WTC11 (cell line): ENCODE results near the gene RALY. TPM values are rescaled to one million over a fixed set of nuclear protein-coding genes. Genes with fewer than 3 reads are reported as not detected.

ENCODE experiments used
- ATAC-seq: fragments of 200-7000 bp; cut with Tn5 transposase; 2 replicates; pipeline ENCODE4 v1.10.0; 2021; ENCODE audit warnings: mild to moderate bottlenecking, moderate library complexity
- CTCF ChIA-PET: fragments of 300-600 bp; sonication (Branson Sonifier 250); formaldehyde crosslinking; loops from one replicate; lab custom pipeline; 2021; ENCODE audit warnings: antibody characterized with exemption; lab: Charles Lee
- POLR2A ChIA-PET: fragments of 350-600 bp; sonication (Branson Sonifier 250); formaldehyde crosslinking; loops from one replicate; lab custom pipeline; 2021; ENCODE audit warnings: antibody characterized with exemption; lab: Charles Lee
- DNase-seq: peaks from one replicate; pipeline ENCODE4 v3.0.0; 2021; ENCODE audit warnings: low spot score
- H3K27ac Mint-ChIP-seq: 2 replicates; pipeline ENCODE4 v1.8.0; 2021; ENCODE audit warnings: mixed read lengths
- H3K27me3 Mint-ChIP-seq: 2 replicates; pipeline ENCODE4 v1.8.0; 2021; ENCODE audit warnings: low read depth, mild to moderate bottlenecking, moderate library complexity, mixed read lengths
- H3K36me3 Mint-ChIP-seq: 2 replicates; pipeline ENCODE4 v1.8.0; 2021; ENCODE audit warnings: mixed read lengths
- H3K4me1 Mint-ChIP-seq: 2 replicates; pipeline ENCODE4 v1.8.0; 2022; ENCODE audit warnings: mixed read lengths
- H3K4me3 Mint-ChIP-seq: 2 replicates; pipeline ENCODE4 v1.8.0; 2021; ENCODE audit warnings: mild to moderate bottlenecking, moderate library complexity, mixed read lengths
- H3K9me3 Mint-ChIP-seq: 2 replicates; pipeline ENCODE4 v1.8.0; 2021; ENCODE audit warnings: mixed read lengths
- ATF2 ChIP-seq: sonication (generic); formaldehyde crosslinking; IDR thresholded peaks from 2 replicates; pipeline ENCODE4 v1.8.1; 2022; ENCODE audit warnings: low read depth, missing genetic modification reagents, borderline replicate concordance
- CBFB ChIP-seq: sonication (generic); formaldehyde crosslinking; IDR thresholded peaks from 2 replicates; pipeline ENCODE4 v1.8.1; 2022; ENCODE audit warnings: mild to moderate bottlenecking, low read depth, missing genetic modification reagents
- EMX1 ChIP-seq: fragments of 250-450 bp; sonication (Bioruptor Pico); IDR thresholded peaks from 2 replicates; pipeline ENCODE4 v1.8.0; 2021; ENCODE audit warnings: mild to moderate bottlenecking
- FOXK1 ChIP-seq: sonication (generic); formaldehyde crosslinking; IDR thresholded peaks from 2 replicates; pipeline ENCODE4 v1.8.0; 2022; ENCODE audit warnings: mild to moderate bottlenecking, moderate library complexity, missing genetic modification reagents
- FOXP1 ChIP-seq: sonication (generic); formaldehyde crosslinking; IDR thresholded peaks from 2 replicates; pipeline ENCODE4 v1.8.0; 2022; ENCODE audit warnings: missing genetic modification reagents, mild to moderate bottlenecking, moderate library complexity, borderline replicate concordance
- GTF2I ChIP-seq: fragments of 250-450 bp; sonication (Bioruptor Pico); conservative IDR thresholded peaks from 2 replicates; pipeline ENCODE4 v1.4.0; 2021; ENCODE audit warnings: mild to moderate bottlenecking
- IRF2 ChIP-seq: sonication (generic); formaldehyde crosslinking; IDR thresholded peaks from 2 replicates; pipeline ENCODE4 v1.8.0; 2022; ENCODE audit warnings: low read depth, missing genetic modification reagents, borderline replicate concordance
- JAZF1 ChIP-seq: fragments of 250-450 bp; sonication (Bioruptor Pico); IDR thresholded peaks from 2 replicates; pipeline ENCODE4 v1.9.0; 2021; ENCODE audit warnings: moderate library complexity, mild to moderate bottlenecking, inconsistent platforms
- MXD4 ChIP-seq: fragments of 250-450 bp; sonication (Bioruptor Pico); IDR thresholded peaks from 2 replicates; pipeline ENCODE4 v1.8.0; 2021; ENCODE audit warnings: mild to moderate bottlenecking, moderate library complexity, borderline replicate concordance
- MYBL2 ChIP-seq: sonication (generic); formaldehyde crosslinking; IDR thresholded peaks from 2 replicates; pipeline ENCODE4 v1.8.1; 2023; ENCODE audit warnings: mild to moderate bottlenecking, moderate library complexity, missing genetic modification reagents
- NR3C1 ChIP-seq: sonication (generic); formaldehyde crosslinking; conservative IDR thresholded peaks from 2 replicates; pipeline ENCODE4 v1.8.1; 2023; ENCODE audit warnings: low read depth, mild to moderate bottlenecking, missing genetic modification reagents
- RORB ChIP-seq: fragments of 250-450 bp; sonication (Bioruptor Pico); IDR thresholded peaks from 2 replicates; pipeline ENCODE4 v1.9.0; 2021; ENCODE audit warnings: mild to moderate bottlenecking
- TP53 ChIP-seq: sonication (generic); formaldehyde crosslinking; IDR thresholded peaks from 2 replicates; pipeline ENCODE4 v1.8.1; 2023; ENCODE audit warnings: mild to moderate bottlenecking, missing genetic modification reagents
- ZNF138 ChIP-seq: sonication (generic); formaldehyde crosslinking; conservative IDR thresholded peaks from 2 replicates; pipeline ENCODE4 v1.8.1; 2022; ENCODE audit warnings: mild to moderate bottlenecking, moderate library complexity, missing genetic modification reagents
- ZNF396 ChIP-seq: fragments of 250-450 bp; sonication (Bioruptor Pico); IDR thresholded peaks from 2 replicates; pipeline ENCODE4 v1.8.0; 2021; ENCODE audit warnings: mild to moderate bottlenecking, moderate library complexity, borderline replicate concordance
- total RNA-seq: library from RNA; stranded (reverse); gene quantifications from 3 replicates; pipeline ENCODE4 v1.2.3, GENCODE V29; 2021
- TF ChIP-seq, protein P1 (sequence below): sonication (generic); formaldehyde crosslinking; IDR thresholded peaks from 2 replicates; pipeline ENCODE4 v1.8.1; 2023; ENCODE audit warnings: mild to moderate bottlenecking, missing genetic modification reagents, moderate library complexity
- TF ChIP-seq, protein P2 (sequence below): fragments of 250-450 bp; sonication (Bioruptor Pico); IDR thresholded peaks from 2 replicates; pipeline ENCODE4 v2.1.2; 2022; ENCODE audit warnings: mild to moderate bottlenecking, moderate library complexity
- TF ChIP-seq, protein P3 (sequence below): fragments of 250-450 bp; sonication (Bioruptor Pico); IDR thresholded peaks from 2 replicates; pipeline ENCODE4 v1.9.0; 2021; ENCODE audit warnings: mild to moderate bottlenecking, borderline replicate concordance
- TF ChIP-seq, protein P4 (sequence below): fragments of 250-450 bp; sonication (Bioruptor Pico); IDR thresholded peaks from 2 replicates; pipeline ENCODE4 v1.9.0; 2021; ENCODE audit warnings: moderate library complexity, mild to moderate bottlenecking, inconsistent platforms, borderline replicate concordance

RALY gene
- total RNA-seq, 1 experiment from 2014 or later, result 164 TPM

DNA sequence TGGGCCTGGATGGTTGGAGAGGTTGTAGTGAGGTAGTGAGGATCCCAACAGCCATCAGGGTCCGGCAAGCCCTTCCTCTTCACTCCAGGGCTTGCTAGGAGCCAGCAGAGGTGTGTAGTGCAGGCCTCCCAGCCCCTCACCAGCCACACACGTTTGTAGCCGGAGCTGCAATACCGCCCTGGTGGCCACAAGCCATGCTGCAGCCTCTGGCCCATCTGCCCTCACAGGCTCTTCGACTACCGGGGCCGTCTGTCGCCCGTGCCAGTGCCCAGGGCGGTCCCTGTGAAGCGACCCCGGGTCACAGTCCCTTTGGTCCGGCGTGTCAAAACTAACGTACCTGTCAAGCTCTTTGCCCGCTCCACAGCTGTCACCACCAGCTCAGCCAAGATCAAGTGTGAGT is 81.9 kb downstream of the RALY start:
- CTCF ChIA-PET, result interaction anchor here (0.5 to 2.5 kb wide), 4 partner anchors 31 to 267 kb away, joined by 3 to 9 read pairs (median 4); no protein-coding TSS in a partner anchor
- H3K27ac Mint-ChIP-seq, result no peak overlapping the region
- ATAC-seq, result peak; percentile 87
- DNase-seq, result peak; percentile 47
- peaks cover 11% of the 10 kb centered on the region; the same call in 1 of the 2 replicates for H3K36me3 Mint-ChIP-seq
- H3K9me3 Mint-ChIP-seq, result no peaks in the 10 kb centered on the region
- H3K27me3 Mint-ChIP-seq, result no peaks in the 10 kb centered on the region
- TF ChIP-seq ZNF138 (CRISPR knock-in tag) (no peak), ZNF396 (no peak), ATF2 (CRISPR knock-in tag) (no peak), NR3C1 (CRISPR knock-in tag) (no peak)
- TF ChIP-seq, protein P1, sequence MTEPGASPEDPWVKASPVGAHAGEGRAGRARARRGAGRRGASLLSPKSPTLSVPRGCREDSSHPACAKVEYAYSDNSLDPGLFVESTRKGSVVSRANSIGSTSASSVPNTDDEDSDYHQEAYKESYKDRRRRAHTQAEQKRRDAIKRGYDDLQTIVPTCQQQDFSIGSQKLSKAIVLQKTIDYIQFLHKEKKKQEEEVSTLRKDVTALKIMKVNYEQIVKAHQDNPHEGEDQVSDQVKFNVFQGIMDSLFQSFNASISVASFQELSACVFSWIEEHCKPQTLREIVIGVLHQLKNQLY, result no peak
- peaks cover 6% of the 10 kb centered on the region for H3K4me1 Mint-ChIP-seq
- H3K4me3 Mint-ChIP-seq, result no peak overlapping the region
- POLR2A ChIA-PET, result no interaction called here

DNA sequence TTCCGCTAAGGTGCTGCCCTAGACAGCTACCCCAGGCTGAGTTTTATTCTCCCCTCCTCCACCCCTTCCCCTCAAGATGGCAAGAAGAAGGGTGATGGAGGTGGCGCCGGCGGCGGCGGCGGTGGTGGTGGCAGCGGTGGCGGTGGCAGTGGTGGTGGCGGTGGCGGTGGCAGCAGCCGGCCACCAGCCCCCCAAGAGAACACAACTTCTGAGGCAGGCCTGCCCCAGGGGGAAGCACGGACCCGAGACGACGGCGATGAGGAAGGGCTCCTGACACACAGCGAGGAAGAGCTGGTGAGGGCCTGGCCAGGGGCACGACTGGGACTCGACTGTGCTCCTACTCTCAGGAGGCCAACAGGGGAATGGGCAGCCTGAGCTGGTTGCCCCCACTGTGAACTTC is 83.2 kb downstream of the RALY start:
- TF ChIP-seq RORB (CRISPR knock-in tag) (no peak), MXD4 (CRISPR knock-in tag) (no peak), GTF2I (CRISPR knock-in tag) (no peak), EMX1 (no peak), TP53 (CRISPR knock-in tag) (no peak), FOXP1 (CRISPR knock-in tag) (no peak), CBFB (CRISPR knock-in tag) (no peak), FOXK1 (no peak), JAZF1 (CRISPR knock-in tag) (no peak), MYBL2 (CRISPR knock-in tag) (no peak), IRF2 (CRISPR knock-in tag) (no peak)
- TF ChIP-seq, protein P2, sequence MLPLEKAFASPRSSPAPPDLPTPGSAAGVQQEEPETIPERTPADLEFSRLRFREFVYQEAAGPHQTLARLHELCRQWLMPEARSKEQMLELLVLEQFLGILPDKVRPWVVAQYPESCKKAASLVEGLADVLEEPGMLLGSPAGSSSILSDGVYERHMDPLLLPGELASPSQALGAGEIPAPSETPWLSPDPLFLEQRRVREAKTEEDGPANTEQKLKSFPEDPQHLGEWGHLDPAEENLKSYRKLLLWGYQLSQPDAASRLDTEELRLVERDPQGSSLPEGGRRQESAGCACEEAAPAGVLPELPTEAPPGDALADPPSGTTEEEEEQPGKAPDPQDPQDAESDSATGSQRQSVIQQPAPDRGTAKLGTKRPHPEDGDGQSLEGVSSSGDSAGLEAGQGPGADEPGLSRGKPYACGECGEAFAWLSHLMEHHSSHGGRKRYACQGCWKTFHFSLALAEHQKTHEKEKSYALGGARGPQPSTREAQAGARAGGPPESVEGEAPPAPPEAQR, result no peak
- TF ChIP-seq, protein P3, sequence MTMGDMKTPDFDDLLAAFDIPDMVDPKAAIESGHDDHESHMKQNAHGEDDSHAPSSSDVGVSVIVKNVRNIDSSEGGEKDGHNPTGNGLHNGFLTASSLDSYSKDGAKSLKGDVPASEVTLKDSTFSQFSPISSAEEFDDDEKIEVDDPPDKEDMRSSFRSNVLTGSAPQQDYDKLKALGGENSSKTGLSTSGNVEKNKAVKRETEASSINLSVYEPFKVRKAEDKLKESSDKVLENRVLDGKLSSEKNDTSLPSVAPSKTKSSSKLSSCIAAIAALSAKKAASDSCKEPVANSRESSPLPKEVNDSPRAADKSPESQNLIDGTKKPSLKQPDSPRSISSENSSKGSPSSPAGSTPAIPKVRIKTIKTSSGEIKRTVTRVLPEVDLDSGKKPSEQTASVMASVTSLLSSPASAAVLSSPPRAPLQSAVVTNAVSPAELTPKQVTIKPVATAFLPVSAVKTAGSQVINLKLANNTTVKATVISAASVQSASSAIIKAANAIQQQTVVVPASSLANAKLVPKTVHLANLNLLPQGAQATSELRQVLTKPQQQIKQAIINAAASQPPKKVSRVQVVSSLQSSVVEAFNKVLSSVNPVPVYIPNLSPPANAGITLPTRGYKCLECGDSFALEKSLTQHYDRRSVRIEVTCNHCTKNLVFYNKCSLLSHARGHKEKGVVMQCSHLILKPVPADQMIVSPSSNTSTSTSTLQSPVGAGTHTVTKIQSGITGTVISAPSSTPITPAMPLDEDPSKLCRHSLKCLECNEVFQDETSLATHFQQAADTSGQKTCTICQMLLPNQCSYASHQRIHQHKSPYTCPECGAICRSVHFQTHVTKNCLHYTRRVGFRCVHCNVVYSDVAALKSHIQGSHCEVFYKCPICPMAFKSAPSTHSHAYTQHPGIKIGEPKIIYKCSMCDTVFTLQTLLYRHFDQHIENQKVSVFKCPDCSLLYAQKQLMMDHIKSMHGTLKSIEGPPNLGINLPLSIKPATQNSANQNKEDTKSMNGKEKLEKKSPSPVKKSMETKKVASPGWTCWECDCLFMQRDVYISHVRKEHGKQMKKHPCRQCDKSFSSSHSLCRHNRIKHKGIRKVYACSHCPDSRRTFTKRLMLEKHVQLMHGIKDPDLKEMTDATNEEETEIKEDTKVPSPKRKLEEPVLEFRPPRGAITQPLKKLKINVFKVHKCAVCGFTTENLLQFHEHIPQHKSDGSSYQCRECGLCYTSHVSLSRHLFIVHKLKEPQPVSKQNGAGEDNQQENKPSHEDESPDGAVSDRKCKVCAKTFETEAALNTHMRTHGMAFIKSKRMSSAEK (CRISPR knock-in tag), result no peak
- TF ChIP-seq, protein P4, sequence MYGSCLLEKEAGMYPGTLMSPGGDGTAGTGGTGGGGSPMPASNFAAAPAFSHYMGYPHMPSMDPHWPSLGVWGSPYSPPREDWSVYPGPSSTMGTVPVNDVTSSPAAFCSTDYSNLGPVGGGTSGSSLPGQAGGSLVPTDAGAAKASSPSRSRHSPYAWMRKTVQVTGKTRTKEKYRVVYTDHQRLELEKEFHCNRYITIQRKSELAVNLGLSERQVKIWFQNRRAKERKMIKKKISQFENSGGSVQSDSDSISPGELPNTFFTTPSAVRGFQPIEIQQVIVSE (CRISPR knock-in tag), result no peak
- ChIA-PET POLR2A (no interaction called here), CTCF (interaction anchor here (2.0 to 2.1 kb wide), 2 partner anchors 8 to 214 kb away, joined by 7 to 8 read pairs; no protein-coding TSS in a partner anchor)
- ATAC-seq (no peak), DNase-seq (no peak)
- no peaks in the 10 kb centered on the region for H3K27me3 Mint-ChIP-seq
- no peak overlapping the region for H3K27ac Mint-ChIP-seq
- H3K36me3 Mint-ChIP-seq, result peaks cover 15% of the 10 kb centered on the region; the same call in 1 of the 2 replicates
- H3K9me3 Mint-ChIP-seq, result no peaks in the 10 kb centered on the region
- H3K4me1 Mint-ChIP-seq, result peaks cover 6% of the 10 kb centered on the region
- no peak overlapping the region for H3K4me3 Mint-ChIP-seq
